ENCODE results near the gene SEM1. TPM values are rescaled to one million over a fixed set of nuclear protein-coding genes. Genes with fewer than 3 reads are reported as not detected.

Gene SEM1
- total RNA-seq, 5 donors from 2014 or later (not counting 1 experiment from before 2014, with no cell fraction given): 17.8 to 34.8 (median 30.2) TPM

GRCh38 chr7:96685755-96686154 lies 23.9 kb downstream of the SEM1 start:
- peaks cover 64% of the 10 kb centered on the region for H3K36me3 Mint-ChIP-seq
- Histone ChIP-seq H3K36me3 (ENCODE audit: control insufficient read depth in 2 of 2, extremely low read depth in 1 of 2, insufficient read depth in 1 of 2, low read length in 1 of 2) (peaks cover 0 to 7% of the 10 kb centered on the region in 2 donors), H3K27me3 (replicated peaks in 1 of 2; ENCODE audit: control insufficient read depth in 2 of 2, extremely low read depth in 1 of 2, insufficient read depth in 2 of 2, low read length in 1 of 2) (no peaks in the 10 kb centered on the region), H3K4me3 (ENCODE audit: control insufficient read depth in 1 of 2, extremely low read depth in 1 of 2, low read length in 1 of 2) (no peak overlapping the region), H3K9me3 (peaks cover 2% of the 10 kb centered on the region), H3K27ac (ENCODE audit: low read length) (no peak overlapping the region), H3K4me1 (ENCODE audit: control insufficient read depth in 1 of 2, extremely low read depth in 1 of 2, insufficient read depth in 2 of 2, low read length in 2 of 2) (no peaks in the 10 kb centered on the region)
- peak overlapping the region in 1 of 2 donors; percentile 16 for H3K27ac Mint-ChIP-seq
- no peak overlapping the region for H3K4me3 Mint-ChIP-seq
- ChIA-PET POLR2A (no interaction called here), CTCF (interaction anchor here (0.6 to 0.7 kb wide), 2 partner anchors 185 to 1243 kb away, joined by 3 read pairs; no protein-coding TSS in a partner anchor)
- H3K27me3 Mint-ChIP-seq: no peaks in the 10 kb centered on the region
- WGBS (ENCODE audit: insufficient coverage): no CpG with 5 or more reads among the region's 1 CpG
- ATAC-seq (replicated peaks in 1 of 4) (no peak), DNase-seq (no peak)
- H3K9me3 Mint-ChIP-seq: peaks cover 9 to 16% (median 15%) of the 10 kb centered on the region in 3 donors
- H3K4me1 Mint-ChIP-seq: peaks cover 34 to 39% (median 36%) of the 10 kb centered on the region in 3 donors

- ChIA-PET CTCF (interaction anchor here (0.6 to 0.7 kb wide), 2 partner anchors 185 to 1244 kb away, joined by 3 read pairs; no protein-coding TSS in a partner anchor), POLR2A (no interaction called here)
- H3K36me3 Mint-ChIP-seq: peaks cover 64% of the 10 kb centered on the region
- no peaks in the 10 kb centered on the region for H3K27me3 Mint-ChIP-seq
- no peaks in the 10 kb centered on the region for H3K4me1 ChIP-seq (ENCODE audit: control insufficient read depth in 1 of 2, extremely low read depth in 1 of 2, insufficient read depth in 2 of 2, low read length in 2 of 2)
- H3K27ac Mint-ChIP-seq: peak overlapping the region in 1 of 2 donors; percentile 16
- peaks cover 2% of the 10 kb centered on the region for H3K9me3 ChIP-seq
- H3K4me3 Mint-ChIP-seq: no peak overlapping the region
- H3K9me3 Mint-ChIP-seq: peaks cover 11 to 16% (median 15%) of the 10 kb centered on the region in 3 donors
- WGBS (ENCODE audit: insufficient coverage): no CpG with 5 or more reads among the region's 3 CpGs
- no peak overlapping the region for H3K4me3 ChIP-seq (ENCODE audit: control insufficient read depth in 1 of 2, extremely low read depth in 1 of 2, low read length in 1 of 2)
- peak in 2 of 4 experiments; percentile 26 to 52 for ATAC-seq (replicated peaks in 1 of 4)
- peaks cover 0 to 7% of the 10 kb centered on the region in 2 donors for H3K36me3 ChIP-seq (ENCODE audit: control insufficient read depth in 2 of 2, extremely low read depth in 1 of 2, insufficient read depth in 1 of 2, low read length in 1 of 2)
- peak in 1 of 35 experiments; percentile 15 for DNase-seq
- H3K27me3 ChIP-seq (replicated peaks in 1 of 2; ENCODE audit: control insufficient read depth in 2 of 2, extremely low read depth in 1 of 2, insufficient read depth in 2 of 2, low read length in 1 of 2): no peaks in the 10 kb centered on the region
- H3K27ac ChIP-seq (ENCODE audit: low read length): no peak overlapping the region
- peaks cover 32 to 37% (median 37%) of the 10 kb centered on the region in 3 donors for H3K4me1 Mint-ChIP-seq
These were observed 24.3 kb downstream of the SEM1 start for GRCh38 chr7:96685353-96685752.

- no peaks in the 10 kb centered on the region for H3K27me3 ChIP-seq (replicated peaks in 1 of 2; ENCODE audit: control insufficient read depth in 2 of 2, extremely low read depth in 1 of 2, insufficient read depth in 2 of 2, low read length in 1 of 2)
- no peaks in the 10 kb centered on the region for H3K36me3 ChIP-seq (ENCODE audit: control insufficient read depth in 2 of 2, extremely low read depth in 1 of 2, insufficient read depth in 1 of 2, low read length in 1 of 2)
- H3K4me1 ChIP-seq (ENCODE audit: control insufficient read depth in 1 of 2, extremely low read depth in 1 of 2, insufficient read depth in 2 of 2, low read length in 2 of 2): no peaks in the 10 kb centered on the region
- 60% methylated on average over 1 of the region's 4 CpGs for WGBS (ENCODE audit: insufficient coverage)
- peaks cover 2% of the 10 kb centered on the region for H3K9me3 ChIP-seq
- Mint-ChIP-seq H3K9me3 (peaks cover 11 to 12% (median 11%) of the 10 kb centered on the region in 3 donors), H3K27me3 (no peaks in the 10 kb centered on the region), H3K4me3 (no peak overlapping the region), H3K4me1 (peaks cover 5 to 36% (median 15%) of the 10 kb centered on the region in 3 donors), H3K36me3 (peaks cover 38% of the 10 kb centered on the region), H3K27ac (no peak overlapping the region)
- no peak for DNase-seq
- POLR2A ChIA-PET: no interaction called here
- no peak overlapping the region for H3K27ac ChIP-seq (ENCODE audit: low read length)
- H3K4me3 ChIP-seq (ENCODE audit: control insufficient read depth in 1 of 2, extremely low read depth in 1 of 2, low read length in 1 of 2): no peak overlapping the region
- ATAC-seq (replicated peaks in 1 of 4): no peak
- CTCF ChIA-PET: no interaction called here
These were observed 29.8 kb downstream of the SEM1 start for GRCh38 chr7:96679886-96680285.

GRCh38 chr7:96676919-96677318 lies 32.7 kb downstream of the SEM1 start:
- no peaks in the 10 kb centered on the region for H3K4me1 ChIP-seq (ENCODE audit: control insufficient read depth in 1 of 2, extremely low read depth in 1 of 2, insufficient read depth in 2 of 2, low read length in 2 of 2)
- no peak overlapping the region for H3K4me3 ChIP-seq (ENCODE audit: control insufficient read depth in 1 of 2, extremely low read depth in 1 of 2, low read length in 1 of 2)
- H3K4me1 Mint-ChIP-seq: peaks cover 0 to 27% (median 9%) of the 10 kb centered on the region in 3 donors
- no peak overlapping the region for H3K4me3 Mint-ChIP-seq
- H3K9me3 Mint-ChIP-seq: peaks cover 2 to 8% (median 2%) of the 10 kb centered on the region in 3 donors
- no peak for DNase-seq
- no peak overlapping the region for H3K27ac ChIP-seq (ENCODE audit: low read length)
- peaks cover 0 to 9% of the 10 kb centered on the region in 2 donors for H3K36me3 ChIP-seq (ENCODE audit: control insufficient read depth in 2 of 2, extremely low read depth in 1 of 2, insufficient read depth in 1 of 2, low read length in 1 of 2)
- POLR2A ChIA-PET: no interaction called here
- H3K36me3 Mint-ChIP-seq: peaks cover 25% of the 10 kb centered on the region
- WGBS (ENCODE audit: insufficient coverage): 95% methylated on average over 4 of the region's 5 CpGs
- no peaks in the 10 kb centered on the region for H3K9me3 ChIP-seq
- H3K27me3 Mint-ChIP-seq: no peaks in the 10 kb centered on the region
- no peaks in the 10 kb centered on the region for H3K27me3 ChIP-seq (replicated peaks in 1 of 2; ENCODE audit: control insufficient read depth in 2 of 2, extremely low read depth in 1 of 2, insufficient read depth in 2 of 2, low read length in 1 of 2)
- CTCF ChIA-PET: no interaction called here
- no peak for ATAC-seq (replicated peaks in 1 of 4)
- no peak overlapping the region for H3K27ac Mint-ChIP-seq

GRCh38 chr7:96675548-96675947 lies 34.1 kb downstream of the SEM1 start:
- H3K4me1 ChIP-seq (ENCODE audit: control insufficient read depth in 1 of 2, extremely low read depth in 1 of 2, insufficient read depth in 2 of 2, low read length in 2 of 2): no peaks in the 10 kb centered on the region
- no CpG with 5 or more reads among the region's 1 CpG for WGBS (ENCODE audit: insufficient coverage)
- peaks cover 0 to 16% of the 10 kb centered on the region in 2 donors for H3K36me3 ChIP-seq (ENCODE audit: control insufficient read depth in 2 of 2, extremely low read depth in 1 of 2, insufficient read depth in 1 of 2, low read length in 1 of 2)
- ChIA-PET CTCF (no interaction called here), POLR2A (no interaction called here)
- Mint-ChIP-seq H3K4me1 (peaks cover 0 to 21% (median 7%) of the 10 kb centered on the region in 3 donors), H3K27ac (no peak overlapping the region), H3K9me3 (peaks cover 0 to under 1% (median 0%) of the 10 kb centered on the region in 3 donors), H3K27me3 (no peaks in the 10 kb centered on the region), H3K36me3 (peaks cover 25% of the 10 kb centered on the region), H3K4me3 (no peak overlapping the region)
- no peak overlapping the region for H3K27ac ChIP-seq (ENCODE audit: low read length)
- no peaks in the 10 kb centered on the region for H3K27me3 ChIP-seq (replicated peaks in 1 of 2; ENCODE audit: control insufficient read depth in 2 of 2, extremely low read depth in 1 of 2, insufficient read depth in 2 of 2, low read length in 1 of 2)
- no peaks in the 10 kb centered on the region for H3K9me3 ChIP-seq
- ATAC-seq (replicated peaks in 1 of 4): no peak
- no peak overlapping the region for H3K4me3 ChIP-seq (ENCODE audit: control insufficient read depth in 1 of 2, extremely low read depth in 1 of 2, low read length in 1 of 2)
- DNase-seq: no peak

GRCh38 chr7:96674565-96674964 lies 35.1 kb downstream of the SEM1 start:
- Histone ChIP-seq H3K36me3 (ENCODE audit: control insufficient read depth in 2 of 2, extremely low read depth in 1 of 2, insufficient read depth in 1 of 2, low read length in 1 of 2) (peaks cover 0 to 16% of the 10 kb centered on the region in 2 donors), H3K4me1 (ENCODE audit: control insufficient read depth in 1 of 2, extremely low read depth in 1 of 2, insufficient read depth in 2 of 2, low read length in 2 of 2) (no peaks in the 10 kb centered on the region), H3K27me3 (replicated peaks in 1 of 2; ENCODE audit: control insufficient read depth in 2 of 2, extremely low read depth in 1 of 2, insufficient read depth in 2 of 2, low read length in 1 of 2) (no peaks in the 10 kb centered on the region), H3K9me3 (no peaks in the 10 kb centered on the region), H3K4me3 (ENCODE audit: control insufficient read depth in 1 of 2, extremely low read depth in 1 of 2, low read length in 1 of 2) (no peak overlapping the region), H3K27ac (ENCODE audit: low read length) (no peak overlapping the region)
- DNase-seq (no peak), ATAC-seq (replicated peaks in 1 of 4) (no peak)
- Mint-ChIP-seq H3K4me3 (no peak overlapping the region), H3K9me3 (no peaks in the 10 kb centered on the region), H3K4me1 (peaks cover 0 to 12% (median 1%) of the 10 kb centered on the region in 3 donors), H3K27ac (no peak overlapping the region), H3K36me3 (peaks cover 29% of the 10 kb centered on the region), H3K27me3 (no peaks in the 10 kb centered on the region)
- POLR2A ChIA-PET: no interaction called here
- no CpG with 5 or more reads among the region's 4 CpGs for WGBS (ENCODE audit: insufficient coverage)
- CTCF ChIA-PET: no interaction called here

All from T-cell (primary cell).